Nephron (organoid): Measurements from ENCODE around the gene ZYG11B.
"Not testable (repeated sequence)": the region's sequence is repeated elsewhere in the genome, so short reads cannot be mapped to it uniquely, and the experiment has no call there.

Experiments used
- H3K27ac Mint-ChIP-seq, 3 experiments: 2 replicates each; pipeline ENCODE4 v1.8.0; 2020; ENCODE audit warnings: mixed read lengths in 3 of 3, mild to moderate bottlenecking in 2 of 3, moderate library complexity in 1 of 3
- H3K27me3 Mint-ChIP-seq: 2 replicates; pipeline ENCODE4 v1.8.0; 2021; ENCODE audit warnings: low read depth, mild to moderate bottlenecking, moderate library complexity, mixed read lengths
- H3K36me3 Mint-ChIP-seq: 2 replicates; pipeline ENCODE4 v1.8.0; 2020; ENCODE audit warnings: low read depth, mixed read lengths
- H3K4me1 Mint-ChIP-seq: 2 replicates; pipeline ENCODE4 v1.8.0; 2020; ENCODE audit warnings: mixed read lengths
- H3K4me3 Mint-ChIP-seq, 3 experiments: 2 replicates each; pipeline ENCODE4 v1.8.0; 2020; ENCODE audit warnings: mild to moderate bottlenecking in 3 of 3, mixed read lengths in 3 of 3, moderate library complexity in 2 of 3
- H3K9me3 Mint-ChIP-seq: 2 replicates; pipeline ENCODE4 v1.8.0; 2020; ENCODE audit warnings: mixed read lengths
- TF ChIP-seq, protein P1 (sequence below), 3 experiments: fragments of 200-600 bp; sonication (generic); IDR thresholded peaks; one replicate each; pipeline ENCODE4 v1.5.0; 2021; ENCODE audit warnings: antibody characterized with exemption in 3 of 3; ENCODE audit not compliant: unreplicated experiment in 3 of 3

The ZYG11B gene

GRCh38 chr1:52792036-52792435 is 65.8 kb downstream of the ZYG11B start:
- no peak overlapping the region for H3K4me3 Mint-ChIP-seq
- peaks cover 51% of the 10 kb centered on the region for H3K36me3 Mint-ChIP-seq
- H3K27me3 Mint-ChIP-seq, result no peaks in the 10 kb centered on the region
- H3K9me3 Mint-ChIP-seq, result no peaks in the 10 kb centered on the region
- H3K27ac Mint-ChIP-seq, result no peak overlapping the region
- H3K4me1 Mint-ChIP-seq, result no peaks in the 10 kb centered on the region
- TF ChIP-seq, protein P1, sequence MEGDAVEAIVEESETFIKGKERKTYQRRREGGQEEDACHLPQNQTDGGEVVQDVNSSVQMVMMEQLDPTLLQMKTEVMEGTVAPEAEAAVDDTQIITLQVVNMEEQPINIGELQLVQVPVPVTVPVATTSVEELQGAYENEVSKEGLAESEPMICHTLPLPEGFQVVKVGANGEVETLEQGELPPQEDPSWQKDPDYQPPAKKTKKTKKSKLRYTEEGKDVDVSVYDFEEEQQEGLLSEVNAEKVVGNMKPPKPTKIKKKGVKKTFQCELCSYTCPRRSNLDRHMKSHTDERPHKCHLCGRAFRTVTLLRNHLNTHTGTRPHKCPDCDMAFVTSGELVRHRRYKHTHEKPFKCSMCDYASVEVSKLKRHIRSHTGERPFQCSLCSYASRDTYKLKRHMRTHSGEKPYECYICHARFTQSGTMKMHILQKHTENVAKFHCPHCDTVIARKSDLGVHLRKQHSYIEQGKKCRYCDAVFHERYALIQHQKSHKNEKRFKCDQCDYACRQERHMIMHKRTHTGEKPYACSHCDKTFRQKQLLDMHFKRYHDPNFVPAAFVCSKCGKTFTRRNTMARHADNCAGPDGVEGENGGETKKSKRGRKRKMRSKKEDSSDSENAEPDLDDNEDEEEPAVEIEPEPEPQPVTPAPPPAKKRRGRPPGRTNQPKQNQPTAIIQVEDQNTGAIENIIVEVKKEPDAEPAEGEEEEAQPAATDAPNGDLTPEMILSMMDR (IDR thresholded peaks at IDR 0.05; ENCODE audit: unreplicated experiment in 3 of 3), result no peak

- not testable (repeated sequence) for H3K4me1 Mint-ChIP-seq, H3K9me3 Mint-ChIP-seq, H3K4me3 Mint-ChIP-seq, H3K27ac Mint-ChIP-seq, H3K27me3 Mint-ChIP-seq
- H3K36me3 Mint-ChIP-seq, result peaks cover 44% of the 10 kb centered on the region
These were observed 67.5 kb downstream of the ZYG11B start for GRCh38 chr1:52793717-52794116.

DNA sequence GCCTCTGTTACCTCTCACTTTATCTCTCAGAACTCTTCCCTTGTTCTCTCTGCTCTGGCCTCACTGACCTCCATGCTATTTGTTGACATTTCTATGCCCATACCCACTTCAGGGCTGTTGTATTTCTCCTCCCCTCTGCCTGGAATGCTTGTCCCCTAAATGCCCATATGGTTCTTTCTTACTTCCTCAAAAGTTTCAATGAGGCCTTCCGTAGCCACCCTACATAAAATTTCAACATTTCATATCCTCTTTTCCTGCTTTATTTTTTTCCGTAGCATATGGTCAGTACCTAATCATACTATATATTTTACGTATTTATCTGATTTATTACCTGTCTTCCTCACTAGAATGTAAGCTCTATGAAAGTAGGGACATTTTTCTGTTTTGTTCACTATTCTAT is 69.2 kb downstream of the ZYG11B start:
- Mint-ChIP-seq H3K4me3 (no peak overlapping the region), H3K27me3 (no peaks in the 10 kb centered on the region), H3K9me3 (no peaks in the 10 kb centered on the region), H3K4me1 (no peaks in the 10 kb centered on the region), H3K27ac (no peak overlapping the region), H3K36me3 (peaks cover 42% of the 10 kb centered on the region)
- TF ChIP-seq, protein P1 (IDR thresholded peaks at IDR 0.05; ENCODE audit: unreplicated experiment in 3 of 3), result no peak

DNA sequence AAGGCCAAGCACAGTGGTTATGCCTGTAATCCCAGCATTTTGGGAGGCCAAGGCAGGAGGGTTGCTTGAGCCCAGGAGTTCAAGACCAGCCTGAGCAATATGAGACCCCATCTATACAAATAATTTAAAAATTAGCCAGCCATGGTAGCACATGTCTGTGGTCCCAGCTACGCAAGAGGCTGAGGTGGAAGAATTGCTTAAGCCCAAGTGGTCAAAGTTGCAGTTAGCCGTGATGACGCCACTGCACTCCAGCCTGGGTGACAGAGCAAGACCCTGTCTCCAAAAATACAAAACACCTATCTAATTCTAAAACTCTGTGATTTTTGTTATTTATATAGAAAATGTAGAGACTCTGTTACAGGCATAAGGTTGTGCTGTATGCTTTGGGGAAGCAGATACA is 72.1 kb downstream of the ZYG11B start:
- Mint-ChIP-seq H3K36me3 (peaks cover 34% of the 10 kb centered on the region), H3K9me3 (no peaks in the 10 kb centered on the region), H3K4me1 (no peaks in the 10 kb centered on the region), H3K4me3 (no peak overlapping the region), H3K27ac (no peak overlapping the region), H3K27me3 (no peaks in the 10 kb centered on the region)
- TF ChIP-seq, protein P1 (IDR thresholded peaks at IDR 0.05; ENCODE audit: unreplicated experiment in 3 of 3), result no peak

DNA sequence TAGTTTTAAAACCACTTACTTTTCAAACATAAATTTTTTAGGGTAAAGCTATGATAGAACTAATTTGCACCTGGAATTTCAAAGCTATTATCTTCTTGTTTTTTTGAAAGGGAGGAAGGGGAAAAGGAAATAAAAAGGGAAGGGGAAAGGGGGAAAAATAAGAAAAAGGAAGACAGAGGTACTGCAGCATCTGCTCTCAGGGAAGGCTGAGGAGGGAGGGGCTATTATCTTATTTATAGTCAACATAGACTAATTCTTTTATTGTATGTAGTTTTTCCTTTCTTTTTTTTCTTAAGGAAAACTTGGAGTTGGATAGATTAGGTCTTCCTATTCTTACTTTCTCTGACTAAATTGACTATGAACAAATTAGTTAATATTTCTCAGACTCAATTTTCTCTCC is 74.8 kb downstream of the ZYG11B start:
- TF ChIP-seq, protein P1 (IDR thresholded peaks at IDR 0.05; ENCODE audit: unreplicated experiment in 3 of 3), result no peak
- Mint-ChIP-seq H3K9me3 (no peaks in the 10 kb centered on the region), H3K27ac (no peak overlapping the region), H3K4me1 (no peaks in the 10 kb centered on the region), H3K36me3 (peaks cover 17% of the 10 kb centered on the region), H3K27me3 (no peaks in the 10 kb centered on the region), H3K4me3 (no peak overlapping the region)

- not testable (repeated sequence) for H3K4me1 Mint-ChIP-seq
- H3K36me3 Mint-ChIP-seq, result peaks cover 14% of the 10 kb centered on the region
These were observed 77.8 kb downstream of the ZYG11B start for GRCh38 chr1:52804083-52804482.

GRCh38 chr1:52814465-52814864 is 88.2 kb downstream of the ZYG11B start:
- H3K27ac Mint-ChIP-seq, result no peak overlapping the region

More at GRCh38 chr1:52804083-52804482, 77.8 kb downstream of the ZYG11B start:
- not testable (repeated sequence) for H3K27ac Mint-ChIP-seq, H3K4me3 Mint-ChIP-seq, H3K9me3 Mint-ChIP-seq, H3K27me3 Mint-ChIP-seq

GRCh38 chr1:52820830-52821229 is 94.6 kb downstream of the ZYG11B start:
- H3K4me1 Mint-ChIP-seq, H3K27me3 Mint-ChIP-seq, H3K4me3 Mint-ChIP-seq, H3K9me3 Mint-ChIP-seq, H3K27ac Mint-ChIP-seq: not testable (repeated sequence)
- H3K36me3 Mint-ChIP-seq, result peaks cover 30% of the 10 kb centered on the region

More at GRCh38 chr1:52814465-52814864, 88.2 kb downstream of the ZYG11B start:
- TF ChIP-seq, protein P1 (IDR thresholded peaks at IDR 0.05; ENCODE audit: unreplicated experiment in 3 of 3), result no peak
- Mint-ChIP-seq H3K9me3 (no peaks in the 10 kb centered on the region), H3K4me3 (no peak overlapping the region), H3K4me1 (no peaks in the 10 kb centered on the region), H3K27me3 (no peaks in the 10 kb centered on the region), H3K36me3 (peaks cover 55% of the 10 kb centered on the region)
